ENCODE results near the gene RTL3.
"Not testable (repeated sequence)": the region's sequence is repeated elsewhere in the genome, so short reads cannot be mapped to it uniquely, and the experiment has no call there.

The RTL3 gene

GRCh38 chrX:78658845-78659744 lies at the start of gene RTL3:
Gene RTL3 (minus strand): TSS chrX:78659328. CDS start chrX:78658420, 908 bp downstream.
- peak; percentile 4 for DNase-seq (ENCODE audit: low spot score)

- no peak for DNase-seq (ENCODE audit: low spot score)
Observed at GRCh38 chrX:78708816-78709215, 49.7 kb upstream of the RTL3 start.

GRCh38 chrX:78708262-78708661 lies 49.1 kb upstream of the RTL3 start:
- no peak for DNase-seq (ENCODE audit: low spot score)

- no peak for DNase-seq (ENCODE audit: low spot score)
Observed at GRCh38 chrX:78706071-78706470, 46.9 kb upstream of the RTL3 start.

- no peak for DNase-seq (ENCODE audit: low spot score)
Observed at GRCh38 chrX:78693536-78693935, 34.4 kb upstream of the RTL3 start.

- DNase-seq (ENCODE audit: low spot score): no peak
Observed at GRCh38 chrX:78693012-78693411, 33.9 kb upstream of the RTL3 start.

GRCh38 chrX:78687586-78687985 lies 28.5 kb upstream of the RTL3 start:
- DNase-seq (ENCODE audit: low spot score): no peak

- no peak for DNase-seq (ENCODE audit: low spot score)
Observed at GRCh38 chrX:78673246-78673645, 14.1 kb upstream of the RTL3 start.

GRCh38 chrX:78665342-78665741 lies 6.2 kb upstream of the RTL3 start:
- no peak for DNase-seq (ENCODE audit: low spot score)

GRCh38 chrX:78661836-78662235 lies 2.7 kb upstream of the RTL3 start:
- no peak for DNase-seq (ENCODE audit: low spot score)

GRCh38 chrX:78659955-78660354 lies 827 bp upstream of the RTL3 start:
- DNase-seq (ENCODE audit: low spot score): no peak

- DNase-seq (ENCODE audit: low spot score): no peak
Observed at GRCh38 chrX:78658414-78658813, 714 bp downstream of the RTL3 start.

- no peak for DNase-seq (ENCODE audit: low spot score)
Observed at GRCh38 chrX:78655642-78656041, 3.5 kb downstream of the RTL3 start.

- DNase-seq (ENCODE audit: low spot score): peak; percentile 25
Observed at GRCh38 chrX:78653118-78653822, 5.9 kb downstream of the RTL3 start.

- DNase-seq (ENCODE audit: low spot score): peak; percentile 27
Observed at GRCh38 chrX:78650906-78651437, 8.2 kb downstream of the RTL3 start.

GRCh38 chrX:78643874-78644273 lies 15.3 kb downstream of the RTL3 start:
- DNase-seq (ENCODE audit: low spot score): no peak

GRCh38 chrX:78643096-78643495 lies 16.0 kb downstream of the RTL3 start:
- no peak for DNase-seq (ENCODE audit: low spot score)

GRCh38 chrX:78636096-78636495 lies 23.0 kb downstream of the RTL3 start:
- not testable (repeated sequence) for DNase-seq (ENCODE audit: low spot score)

- no peak for DNase-seq (ENCODE audit: low spot score)
Observed at GRCh38 chrX:78624962-78625909, 33.9 kb downstream of the RTL3 start.

- no peak for DNase-seq (ENCODE audit: low spot score)
Observed at GRCh38 chrX:78624426-78624825, 34.7 kb downstream of the RTL3 start.

- no peak for DNase-seq (ENCODE audit: low spot score)
Observed at GRCh38 chrX:78622831-78623230, 36.3 kb downstream of the RTL3 start.

GRCh38 chrX:78619834-78620233 lies 39.3 kb downstream of the RTL3 start:
- no peak for DNase-seq (ENCODE audit: low spot score)
